Esophagus (tissue), 2 donors: Measurements from ENCODE around the gene WWOX. TPM values are rescaled to one million over a fixed set of nuclear protein-coding genes. Genes with fewer than 3 reads are reported as not detected.
"Not testable (repeated sequence)": the region's sequence is repeated elsewhere in the genome, so short reads cannot be mapped to it uniquely, and the experiment has no call there.

Experiments used
- H3K27ac ChIP-seq, 2 donors: one replicate each; pipeline ENCODE4 v1.5.1; 2013; ENCODE audit warnings: low read depth in 2 of 2, mild to moderate bottlenecking in 2 of 2, inconsistent platforms in 1 of 2, low read length in 1 of 2, moderate library complexity in 1 of 2
- H3K27me3 ChIP-seq, 2 donors: one replicate each; pipeline ENCODE4 v1.6.1; 2013; ENCODE audit warnings: low read length in 2 of 2, control low read depth in 1 of 2, mild to moderate bottlenecking in 1 of 2; ENCODE audit not compliant: insufficient read depth in 2 of 2, control insufficient read depth in 1 of 2
- H3K36me3 ChIP-seq, 2 donors: one replicate each; pipeline ENCODE4 v1.6.1; 2013; ENCODE audit warnings: low read length in 1 of 2; ENCODE audit not compliant: control insufficient read depth in 2 of 2, insufficient read depth in 2 of 2
- H3K4me1 ChIP-seq, 2 donors: one replicate each; pipeline ENCODE4 v1.6.1; 2013; ENCODE audit warnings: low read length in 1 of 2; ENCODE audit not compliant: control insufficient read depth in 2 of 2, insufficient read depth in 2 of 2
- H3K4me3 ChIP-seq, 2 donors: one replicate each; pipeline ENCODE4 v1.5.1; 2013; ENCODE audit warnings: low read length in 2 of 2, mild to moderate bottlenecking in 2 of 2, low read depth in 1 of 2, moderate library complexity in 1 of 2
- H3K9me3 ChIP-seq, 2 donors: one replicate each; pipeline ENCODE4 v1.6.1; 2013; ENCODE audit warnings: mild to moderate bottlenecking in 2 of 2, low read depth in 1 of 2, low read length in 1 of 2, moderate library complexity in 1 of 2; ENCODE audit not compliant: control insufficient read depth in 2 of 2, insufficient read depth in 1 of 2
- WGBS, 2 donors: extraction: QIAGEN DNeasy Blood & Tissue Kit; methylation state at CpG; one replicate each; pipeline ENCODE4 v1.1.7; 2013; 5-methylcytosine and 5-hydroxymethylcytosine counted together
- polyA plus RNA-seq, 2 donors: library from polyadenylated mRNA; stranded (reverse); fragments of 200-250 nt; gene quantifications; one replicate each; pipeline ENCODE4 v1.2.3, GENCODE V29; 2013
- donor health status: healthy with polysubstance abuse.
- donor health status: Bipolar disorder and iron deficiency.

Gene WWOX
- polyA plus RNA-seq, 2 donors: 6.4 to 9.1 TPM

GRCh38 chr16:78681743-78682142, 582.3 kb downstream of the WWOX start:
- H3K36me3 ChIP-seq: no peaks in the 10 kb centered on the region
- no peaks in the 10 kb centered on the region for H3K9me3 ChIP-seq
- H3K27ac ChIP-seq: no peak overlapping the region
- no peak overlapping the region for H3K4me3 ChIP-seq
- H3K27me3 ChIP-seq: no peaks in the 10 kb centered on the region
- 90 to 94% methylated on average over 8 of the region's 8 CpGs for WGBS, 2 donors
- H3K4me1 ChIP-seq: no peaks in the 10 kb centered on the region

- H3K36me3 ChIP-seq: no peaks in the 10 kb centered on the region
- no peaks in the 10 kb centered on the region for H3K27me3 ChIP-seq
- no peaks in the 10 kb centered on the region for H3K9me3 ChIP-seq
- no peaks in the 10 kb centered on the region for H3K4me1 ChIP-seq
- H3K4me3 ChIP-seq: no peak overlapping the region
- 39 to 70% methylated on average over 8 of the region's 8 CpGs for WGBS, 2 donors
- H3K27ac ChIP-seq: peak overlapping the region; percentile 64 to 74
Observed at GRCh38 chr16:78684030-78684611, 584.7 kb downstream of the WWOX start.

- H3K4me1 ChIP-seq: no peaks in the 10 kb centered on the region
- H3K27me3 ChIP-seq: no peaks in the 10 kb centered on the region
- no peaks in the 10 kb centered on the region for H3K9me3 ChIP-seq
- no peak overlapping the region for H3K4me3 ChIP-seq
- H3K27ac ChIP-seq: peak overlapping the region; percentile 1 to 74
- WGBS, 2 donors: 65 to 68% methylated on average over 5 of the region's 5 CpGs
- no peaks in the 10 kb centered on the region for H3K36me3 ChIP-seq
Observed at GRCh38 chr16:78684655-78685375, 585.4 kb downstream of the WWOX start.

GRCh38 chr16:78686601-78687000, 587.1 kb downstream of the WWOX start:
- Histone ChIP-seq H3K9me3 (no peaks in the 10 kb centered on the region), H3K27ac (no peak overlapping the region), H3K27me3 (no peaks in the 10 kb centered on the region), H3K4me1 (no peaks in the 10 kb centered on the region), H3K36me3 (no peaks in the 10 kb centered on the region), H3K4me3 (no peak overlapping the region)
- WGBS, 2 donors: 80 to 82% methylated on average over 5 of the region's 5 CpGs

DNA sequence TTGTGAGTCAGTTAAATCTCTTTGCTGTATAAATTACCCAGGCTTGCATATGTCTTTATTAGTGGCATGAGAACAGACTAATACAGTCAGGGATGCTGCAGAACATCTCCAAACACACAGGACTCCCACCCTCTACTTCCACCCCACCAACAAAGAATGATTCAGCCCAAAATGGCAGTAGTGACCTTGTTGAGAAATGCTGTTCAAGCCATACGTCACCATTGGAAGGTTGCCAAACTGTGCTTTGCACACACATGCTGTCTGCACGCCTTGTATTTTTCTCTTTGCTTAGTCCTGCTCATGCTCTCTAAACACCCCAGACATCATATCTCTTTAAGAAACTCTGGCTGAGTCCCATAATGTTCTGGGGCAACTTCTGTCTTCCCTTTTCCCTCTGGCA, 589.6 kb downstream of the WWOX start:
- Histone ChIP-seq H3K4me1 (no peaks in the 10 kb centered on the region), H3K27me3 (no peaks in the 10 kb centered on the region), H3K9me3 (no peaks in the 10 kb centered on the region), H3K4me3 (no peak overlapping the region), H3K36me3 (no peaks in the 10 kb centered on the region), H3K27ac (no peak overlapping the region)
- 30 to 42% methylated on average over 2 of the region's 2 CpGs for WGBS, 2 donors

DNA sequence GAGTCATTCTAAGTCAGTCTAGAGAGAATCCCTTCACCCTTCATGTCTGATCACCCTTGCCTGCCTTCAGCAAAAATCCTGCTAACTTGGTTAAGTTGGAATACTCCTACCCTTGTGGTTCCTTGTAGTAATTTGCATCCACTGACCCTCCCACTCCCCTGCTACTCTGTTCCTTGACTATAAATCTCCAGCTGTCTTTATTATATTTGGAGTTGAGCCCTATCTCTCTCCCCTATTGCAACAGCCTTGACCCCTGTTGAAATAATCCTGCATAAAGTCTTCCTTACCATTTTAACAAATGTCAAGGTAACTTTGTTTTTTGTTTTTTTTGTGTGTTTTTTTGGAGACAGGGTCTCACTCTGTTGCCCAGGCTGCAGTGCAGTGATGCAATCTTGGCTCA, 590.1 kb downstream of the WWOX start:
- no peaks in the 10 kb centered on the region for H3K4me1 ChIP-seq
- no peaks in the 10 kb centered on the region for H3K36me3 ChIP-seq
- no peaks in the 10 kb centered on the region for H3K27me3 ChIP-seq
- no peak overlapping the region for H3K27ac ChIP-seq
- H3K9me3 ChIP-seq: no peaks in the 10 kb centered on the region
- H3K4me3 ChIP-seq: no peak overlapping the region

GRCh38 chr16:78690510-78690909, 591.1 kb downstream of the WWOX start:
- Histone ChIP-seq H3K4me1 (no peaks in the 10 kb centered on the region), H3K9me3 (no peaks in the 10 kb centered on the region), H3K27ac (no peak overlapping the region), H3K27me3 (no peaks in the 10 kb centered on the region), H3K4me3 (no peak overlapping the region), H3K36me3 (no peaks in the 10 kb centered on the region)
- WGBS, 2 donors: 96% methylated on average over 4 of the region's 4 CpGs

- H3K27ac ChIP-seq, H3K4me1 ChIP-seq, H3K4me3 ChIP-seq, H3K27me3 ChIP-seq, H3K36me3 ChIP-seq, H3K9me3 ChIP-seq: not testable (repeated sequence)
- 88 to 98% methylated on average over 3 of the region's 3 CpGs for WGBS, 2 donors
Observed at GRCh38 chr16:78691746-78692145, 592.3 kb downstream of the WWOX start.

DNA sequence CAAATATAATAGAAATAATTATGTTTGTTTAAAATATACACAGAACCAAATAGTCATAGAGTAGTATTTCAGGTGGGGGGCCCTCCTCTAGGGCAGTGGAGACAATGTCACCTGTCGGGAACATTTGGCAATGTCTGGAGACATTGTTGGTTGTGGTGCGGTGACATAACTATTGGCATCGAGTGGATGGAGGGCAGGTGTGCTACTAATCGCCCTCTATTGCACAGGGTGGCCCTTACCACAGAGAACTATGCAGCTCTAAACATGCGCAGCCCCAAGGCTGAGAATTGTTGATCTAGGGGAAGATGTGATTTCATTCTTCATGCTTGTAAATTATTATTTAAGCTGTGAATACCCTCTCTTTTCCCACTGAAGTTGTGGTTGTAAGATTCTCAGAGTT, 594.0 kb downstream of the WWOX start:
- H3K9me3 ChIP-seq: no peaks in the 10 kb centered on the region
- no peak overlapping the region for H3K4me3 ChIP-seq
- H3K27me3 ChIP-seq: no peaks in the 10 kb centered on the region
- no peaks in the 10 kb centered on the region for H3K4me1 ChIP-seq
- 92 to 94% methylated on average over 5 of the region's 5 CpGs for WGBS, 2 donors
- no peaks in the 10 kb centered on the region for H3K36me3 ChIP-seq
- H3K27ac ChIP-seq: no peak overlapping the region

DNA sequence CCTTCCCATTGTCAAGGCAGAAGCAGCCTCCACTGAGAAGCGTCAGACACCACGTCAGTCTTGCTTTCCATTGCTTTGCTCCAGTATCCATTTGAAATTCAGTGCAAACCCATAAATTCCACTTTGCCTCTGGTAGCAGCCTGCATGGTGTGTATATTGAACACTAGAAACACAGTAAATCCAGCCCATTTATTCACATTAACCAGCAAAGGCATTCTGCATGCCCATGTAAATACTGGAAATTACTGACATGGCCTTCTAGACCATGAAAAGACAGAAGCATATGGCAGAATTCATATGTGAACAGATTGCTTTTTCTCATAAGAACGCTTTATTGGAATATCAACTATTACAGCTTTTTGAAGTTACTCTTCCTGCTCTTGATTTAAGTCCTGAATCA, 595.0 kb downstream of the WWOX start:
- WGBS, 2 donors: 92 to 97% methylated on average over 3 of the region's 3 CpGs
- H3K36me3 ChIP-seq: no peaks in the 10 kb centered on the region
- no peak overlapping the region for H3K27ac ChIP-seq
- H3K9me3 ChIP-seq: no peaks in the 10 kb centered on the region
- H3K4me3 ChIP-seq: no peak overlapping the region
- no peaks in the 10 kb centered on the region for H3K27me3 ChIP-seq
- H3K4me1 ChIP-seq: no peaks in the 10 kb centered on the region
